ENCODE data around the gene SLC17A7. TPM values are rescaled to one million over a fixed set of nuclear protein-coding genes. Genes with fewer than 3 reads are reported as not detected.

The SLC17A7 gene
- total RNA-seq, 1 donor from 2014 or later: 15.4 TPM

DNA sequence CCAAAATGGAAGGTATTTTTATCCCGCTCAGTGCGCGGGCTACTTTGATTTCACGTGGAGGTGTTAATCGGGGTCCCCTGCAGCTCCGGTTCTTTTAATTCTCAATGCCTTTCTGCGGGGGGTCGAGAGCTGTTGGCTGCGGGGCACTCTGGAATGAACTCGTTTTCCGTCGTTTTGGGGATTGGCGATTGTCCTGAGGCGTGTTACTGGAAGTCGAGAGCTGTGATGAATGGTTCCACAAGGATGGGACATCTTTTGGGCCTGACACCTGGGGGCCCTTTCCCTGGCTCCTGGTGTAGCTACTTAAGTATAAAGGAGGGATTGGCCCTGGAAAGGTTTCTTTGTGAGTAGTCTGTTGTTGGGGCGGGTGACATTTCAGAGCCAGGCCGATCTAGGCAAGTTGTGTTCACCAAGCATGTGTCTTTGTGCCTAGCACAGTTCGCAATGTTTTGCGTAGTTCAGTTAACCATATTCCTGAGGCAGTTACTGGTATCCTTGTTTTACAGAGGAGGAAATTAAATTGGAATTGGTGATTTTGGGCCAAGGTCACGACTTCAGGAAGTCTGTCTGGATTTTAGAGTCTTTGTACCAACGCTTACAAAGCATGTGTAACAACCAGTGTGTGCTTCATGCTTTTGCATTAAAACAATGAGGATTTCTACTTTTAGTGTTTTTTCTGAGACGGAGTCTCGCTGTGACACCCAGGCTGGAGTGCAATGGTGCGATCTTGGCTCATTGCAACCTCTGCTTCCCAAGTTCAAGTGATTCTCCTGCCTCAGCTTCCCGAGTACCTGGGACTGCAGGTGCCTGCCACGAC lies 46.9 kb upstream of the SLC17A7 start:
- no peak for DNase-seq (ENCODE audit: low spot score in 2 of 2)
- H3K9me3 ChIP-seq: no peaks in the 10 kb centered on the region
- H3K27me3 ChIP-seq: no peaks in the 10 kb centered on the region
- TF ChIP-seq, protein P1, sequence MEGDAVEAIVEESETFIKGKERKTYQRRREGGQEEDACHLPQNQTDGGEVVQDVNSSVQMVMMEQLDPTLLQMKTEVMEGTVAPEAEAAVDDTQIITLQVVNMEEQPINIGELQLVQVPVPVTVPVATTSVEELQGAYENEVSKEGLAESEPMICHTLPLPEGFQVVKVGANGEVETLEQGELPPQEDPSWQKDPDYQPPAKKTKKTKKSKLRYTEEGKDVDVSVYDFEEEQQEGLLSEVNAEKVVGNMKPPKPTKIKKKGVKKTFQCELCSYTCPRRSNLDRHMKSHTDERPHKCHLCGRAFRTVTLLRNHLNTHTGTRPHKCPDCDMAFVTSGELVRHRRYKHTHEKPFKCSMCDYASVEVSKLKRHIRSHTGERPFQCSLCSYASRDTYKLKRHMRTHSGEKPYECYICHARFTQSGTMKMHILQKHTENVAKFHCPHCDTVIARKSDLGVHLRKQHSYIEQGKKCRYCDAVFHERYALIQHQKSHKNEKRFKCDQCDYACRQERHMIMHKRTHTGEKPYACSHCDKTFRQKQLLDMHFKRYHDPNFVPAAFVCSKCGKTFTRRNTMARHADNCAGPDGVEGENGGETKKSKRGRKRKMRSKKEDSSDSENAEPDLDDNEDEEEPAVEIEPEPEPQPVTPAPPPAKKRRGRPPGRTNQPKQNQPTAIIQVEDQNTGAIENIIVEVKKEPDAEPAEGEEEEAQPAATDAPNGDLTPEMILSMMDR (IDR thresholded peaks at IDR 0.05): no peak
- intact Hi-C loops (cut with DNase I): no loop called here
- H3K4me3 ChIP-seq: peak overlapping the region; percentile 57 to 97
- peak overlapping the region; percentile 73 to 83 for H3K27ac ChIP-seq
- peaks cover 32 to 43% of the 10 kb centered on the region in 2 donors for H3K36me3 ChIP-seq
- peaks cover 10 to 20% of the 10 kb centered on the region in 2 donors for H3K4me1 ChIP-seq

DNA sequence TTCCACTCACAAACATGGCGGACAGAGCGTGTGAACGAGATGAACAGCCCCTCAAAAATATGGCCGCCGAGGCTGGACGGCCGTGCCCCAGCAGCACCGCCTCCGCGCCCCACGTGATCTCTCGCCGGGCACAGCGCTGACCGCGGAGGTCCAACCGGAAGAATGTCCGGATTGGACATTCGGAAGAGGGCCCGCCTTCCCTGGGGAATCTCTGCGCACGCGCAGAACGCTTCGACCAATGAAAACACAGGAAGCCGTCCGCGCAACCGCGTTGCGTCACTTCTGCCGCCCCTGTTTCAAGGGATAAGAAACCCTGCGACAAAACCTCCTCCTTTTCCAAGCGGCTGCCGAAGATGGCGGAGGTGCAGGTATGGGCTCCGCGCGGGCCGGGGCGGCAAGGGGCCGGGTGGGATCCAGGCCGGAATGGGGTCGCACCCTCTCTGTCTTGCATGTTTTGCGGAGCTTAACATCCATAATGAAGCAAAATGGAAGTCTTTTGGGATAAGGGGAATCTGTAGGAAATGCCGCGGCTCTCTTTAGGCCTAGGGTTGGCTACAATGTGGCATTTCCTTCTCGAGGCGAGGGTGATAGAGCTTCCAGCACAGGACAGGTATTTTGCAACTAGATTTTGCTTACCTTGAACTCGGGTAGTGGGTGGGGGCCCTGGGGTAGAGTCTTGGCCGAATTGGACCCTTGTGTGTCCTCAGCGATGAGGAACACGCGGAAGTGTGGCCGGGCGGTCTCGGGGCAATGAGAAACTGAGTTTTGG lies 46.1 kb upstream of the SLC17A7 start, which contains the start of gene RPL13A:
Gene RPL13A, plus strand, starts transcription at position 332 of the 769 bp plus-strand sequence. Its CDS starts 22 bp downstream, at position 354.
- peaks cover 10 to 20% of the 10 kb centered on the region in 2 donors for H3K4me1 ChIP-seq
- intact Hi-C loops (cut with DNase I): loop anchor here (1.0 kb wide), 3 partner anchors 9 to 279 kb away; partner anchors contain the start of genes ALDH16A1 and RPS11
- H3K4me3 ChIP-seq: peak within 1 kb of the TSS; percentile 57 to 97
- H3K9me3 ChIP-seq: no peaks in the 10 kb centered on the region
- peak; percentile 97 to 100 for DNase-seq (ENCODE audit: low spot score in 2 of 2)
- TF ChIP-seq, protein P1 (IDR thresholded peaks at IDR 0.05): no peak
- H3K27me3 ChIP-seq: no peaks in the 10 kb centered on the region
- H3K27ac ChIP-seq: peak within 1 kb of the TSS; percentile 73 to 83
- H3K36me3 ChIP-seq: peaks cover 28 to 35% of the 10 kb centered on the region in 2 donors

DNA sequence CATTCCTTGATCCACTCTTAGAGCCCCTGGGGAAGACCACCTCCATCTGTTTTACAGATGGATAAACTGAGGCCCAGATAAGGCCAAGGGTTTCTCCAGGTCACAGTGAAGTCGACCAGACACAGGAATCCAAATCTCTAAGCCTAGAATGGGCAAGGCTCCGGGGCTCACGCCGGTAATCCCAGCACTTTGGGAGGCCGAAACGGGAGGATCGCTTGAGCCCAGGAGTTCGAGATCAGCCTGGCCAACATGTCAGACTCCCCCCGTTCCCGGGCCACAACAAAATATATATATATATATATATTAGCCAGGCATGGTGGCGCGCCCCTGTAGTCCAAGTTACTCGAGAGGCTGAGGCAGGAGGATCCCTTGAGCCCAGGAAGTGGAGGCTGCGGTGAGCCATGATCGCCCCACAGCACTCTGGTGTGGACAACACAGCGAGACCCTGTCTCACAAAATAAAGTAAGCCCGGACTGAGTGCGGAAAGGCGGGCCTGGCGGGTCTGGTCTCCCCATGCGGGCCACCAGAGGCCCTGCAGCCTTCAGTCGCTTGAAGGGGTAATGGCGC lies 45.5 kb upstream of the SLC17A7 start:
- DNase-seq (ENCODE audit: low spot score in 2 of 2): no peak
- intact Hi-C loops (cut with DNase I): loop anchor here (1.0 kb wide), 3 partner anchors 10 to 280 kb away; partner anchors contain the start of genes ALDH16A1 and RPS11
- Histone ChIP-seq H3K4me3 (peak overlapping the region; percentile 20 to 53), H3K9me3 (no peaks in the 10 kb centered on the region), H3K27me3 (no peaks in the 10 kb centered on the region), H3K36me3 (peaks cover 21 to 29% of the 10 kb centered on the region in 2 donors), H3K4me1 (peaks cover 10 to 20% of the 10 kb centered on the region in 2 donors), H3K27ac (peak overlapping the region; percentile 56 to 73)
- TF ChIP-seq, protein P1 (IDR thresholded peaks at IDR 0.05): no peak

DNA sequence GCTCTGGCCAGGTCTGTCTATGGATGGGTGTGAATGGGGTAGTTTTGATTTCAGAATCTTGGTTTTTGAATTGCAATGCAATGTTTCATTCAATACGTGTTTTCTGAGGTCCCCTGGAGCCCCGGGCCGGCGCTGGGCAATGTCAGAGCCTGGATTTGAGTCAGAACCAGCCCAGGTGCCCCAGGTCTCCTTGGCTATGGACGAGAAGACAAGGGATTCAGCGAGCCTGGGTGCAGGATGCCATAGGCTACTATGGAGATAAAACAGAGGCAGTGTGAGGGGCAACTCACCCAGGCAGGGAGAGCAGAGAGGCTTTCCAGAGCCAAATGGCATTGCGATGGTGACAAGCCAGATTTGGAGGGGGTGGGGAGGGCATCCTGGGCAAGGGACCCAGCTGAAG lies 44.9 kb upstream of the SLC17A7 start:
- H3K4me1 ChIP-seq: peaks cover 10 to 20% of the 10 kb centered on the region in 2 donors
- TF ChIP-seq, protein P1 (IDR thresholded peaks at IDR 0.05): no peak
- H3K27me3 ChIP-seq: no peaks in the 10 kb centered on the region
- H3K9me3 ChIP-seq: no peaks in the 10 kb centered on the region
- H3K4me3 ChIP-seq: no peak overlapping the region
- intact Hi-C loops (cut with DNase I): no loop called here
- no peak for DNase-seq (ENCODE audit: low spot score in 2 of 2)
- no peak overlapping the region for H3K27ac ChIP-seq
- H3K36me3 ChIP-seq: peaks cover 16 to 23% of the 10 kb centered on the region in 2 donors

DNA sequence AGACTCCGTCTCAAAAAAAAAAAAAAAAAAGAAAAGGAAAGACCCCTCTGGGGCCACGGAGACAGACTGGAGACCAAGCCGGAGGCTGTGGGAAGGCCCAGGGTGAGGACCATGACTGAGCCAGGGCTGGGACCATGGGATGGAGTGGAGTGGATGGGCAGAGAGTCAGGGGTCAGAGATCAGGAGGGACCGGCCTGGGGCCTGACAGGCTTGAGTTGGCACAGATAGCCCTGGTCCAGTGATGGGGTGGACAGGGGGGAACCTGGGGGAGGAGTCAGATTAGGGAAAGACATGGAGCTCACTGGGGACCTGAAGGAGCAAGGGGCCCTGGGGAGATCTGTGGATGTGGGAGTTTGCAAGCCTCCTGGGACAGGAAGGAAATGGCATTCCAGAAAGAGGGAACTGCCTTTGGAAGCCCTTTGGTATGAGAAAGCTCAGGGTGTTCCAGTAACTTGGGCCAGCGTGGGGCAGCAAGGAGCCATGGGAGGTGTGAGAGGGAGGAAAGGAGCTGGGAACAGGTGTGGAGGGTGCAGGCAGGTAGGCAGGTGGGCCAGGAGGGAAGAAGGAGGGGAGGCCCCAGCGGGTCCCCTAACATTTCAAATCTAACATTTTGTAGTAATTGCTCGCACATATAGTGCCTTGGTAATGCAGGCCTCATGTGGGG lies 39.8 kb upstream of the SLC17A7 start:
- H3K27me3 ChIP-seq: no peaks in the 10 kb centered on the region
- no peak overlapping the region for H3K4me3 ChIP-seq
- no peaks in the 10 kb centered on the region for H3K9me3 ChIP-seq
- intact Hi-C loops (cut with DNase I): no loop called here
- no peaks in the 10 kb centered on the region for H3K36me3 ChIP-seq
- TF ChIP-seq, protein P1 (IDR thresholded peaks at IDR 0.05): no peak
- peaks cover 2 to 3% of the 10 kb centered on the region in 2 donors for H3K4me1 ChIP-seq
- H3K27ac ChIP-seq: no peak overlapping the region
- DNase-seq (ENCODE audit: low spot score in 2 of 2): no peak
